Fibroblast of pulmonary artery (primary cell): ENCODE results near the gene SLC25A14.
"Not testable (repeated sequence)": the region's sequence is repeated elsewhere in the genome, so short reads cannot be mapped to it uniquely, and the experiment has no call there.

Experiments
- DNase-seq: peaks from one replicate; pipeline ENCODE4 v3.0.0-alpha.2; 2010; ENCODE audit warnings: low read depth
- H3K4me3 ChIP-seq: replicated peaks from 2 replicates; pipeline ENCODE4 v1.5.1; 2011; ENCODE audit warnings: low read depth, mild to moderate bottlenecking, control low read depth, low read length, moderate library complexity
- CTCF ChIP-seq: IDR thresholded peaks from 2 replicates; pipeline ENCODE4 v1.5.1; 2011; ENCODE audit warnings: mild to moderate bottlenecking, control low read depth, low read length, inconsistent platforms; ENCODE audit errors: missing control alignments

The SLC25A14 gene

GRCh38 chrX:130336531-130336930, 3.2 kb upstream of the SLC25A14 start:
- no peak for TF ChIP-seq CTCF
- no peak overlapping the region for H3K4me3 ChIP-seq
- no peak for DNase-seq

DNA sequence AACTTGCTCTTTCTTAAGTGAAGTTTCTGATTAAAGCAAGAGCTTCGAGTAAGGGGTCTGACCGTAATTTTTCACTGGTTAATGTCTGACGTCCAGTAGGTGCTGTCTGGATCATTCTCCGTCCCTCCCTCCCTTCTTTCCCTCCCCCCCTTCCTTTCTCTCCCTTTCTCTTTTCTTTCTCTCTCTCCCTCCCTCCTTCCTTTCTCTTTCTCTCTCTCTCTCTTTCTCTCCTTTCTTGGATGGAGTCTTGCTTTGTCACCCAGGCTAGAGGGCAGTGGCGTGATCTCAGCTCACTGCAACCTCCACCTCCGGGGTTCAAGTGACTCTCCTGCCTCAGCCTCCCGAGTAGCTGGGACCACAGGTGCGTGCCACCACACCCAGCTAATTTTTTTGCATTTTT, 850 bp upstream of the SLC25A14 start:
- DNase-seq = not testable (repeated sequence)
- H3K4me3 ChIP-seq = peak overlapping the region; percentile 81

- peak overlapping the region; percentile 81 for H3K4me3 ChIP-seq
- DNase-seq = no peak
- no peak for TF ChIP-seq CTCF
These were observed 552 bp downstream of the SLC25A14 start for GRCh38 chrX:130340271-130340670.

- H3K4me3 ChIP-seq = no peak overlapping the region
- DNase-seq = peak; percentile 22
- no peak for TF ChIP-seq CTCF
These were observed 3.7 kb downstream of the SLC25A14 start for GRCh38 chrX:130343411-130343810.

DNA sequence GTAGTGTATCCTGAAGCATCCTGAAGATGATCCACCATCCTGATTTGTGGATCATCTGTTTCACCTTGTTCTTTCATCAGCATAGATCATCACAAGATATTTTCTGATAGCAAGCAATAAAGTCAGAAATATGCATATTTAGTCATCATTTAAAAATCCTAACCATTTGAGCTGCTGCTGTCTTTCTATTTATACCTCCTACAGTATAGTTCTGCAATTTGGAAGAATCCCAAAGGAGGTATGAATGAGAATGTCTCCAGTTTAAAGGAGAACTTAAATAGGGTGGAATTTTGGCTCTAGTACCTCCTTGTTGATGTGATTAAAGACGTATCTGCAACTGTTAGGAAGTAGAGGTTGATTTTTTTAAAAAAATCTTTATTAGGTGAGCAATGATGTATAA, 7.6 kb downstream of the SLC25A14 start:
- TF ChIP-seq CTCF = no peak
- no peak for DNase-seq

GRCh38 chrX:130351567-130351966, 11.8 kb downstream of the SLC25A14 start:
- DNase-seq = no peak
- no peak for TF ChIP-seq CTCF
- H3K4me3 ChIP-seq = no peak overlapping the region

More for the DNA sequence above, 7.6 kb downstream of the SLC25A14 start:
- no peak overlapping the region for H3K4me3 ChIP-seq

DNA sequence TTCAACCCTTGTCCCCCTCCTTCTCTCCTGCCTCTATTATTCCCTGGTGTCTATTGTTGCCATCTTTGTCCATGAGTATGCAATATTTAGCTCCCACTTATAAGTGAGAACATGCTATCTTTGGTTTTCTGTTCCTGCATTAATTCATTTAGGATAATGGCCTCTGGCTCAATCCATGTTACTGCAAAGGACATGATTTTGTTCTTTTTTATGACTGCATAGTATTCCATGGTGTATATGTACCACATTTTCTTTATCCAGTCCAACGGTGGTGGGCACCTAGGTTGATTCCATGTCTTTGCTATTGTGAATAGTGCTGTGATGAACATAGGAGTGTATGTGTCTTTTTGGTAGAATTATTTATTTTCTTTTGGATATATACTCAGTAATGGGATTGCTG, 12.3 kb downstream of the SLC25A14 start:
- DNase-seq = not testable (repeated sequence)

GRCh38 chrX:130376077-130376476, 36.4 kb downstream of the SLC25A14 start:
- no peak for TF ChIP-seq CTCF
- DNase-seq = no peak
- no peak overlapping the region for H3K4me3 ChIP-seq

More for the DNA sequence above, 12.3 kb downstream of the SLC25A14 start:
- H3K4me3 ChIP-seq = not testable (repeated sequence)
